Chondrocyte (in vitro differentiated cells): ENCODE data around the gene TRABD2B. TPM values are rescaled to one million over a fixed set of nuclear protein-coding genes. Genes with fewer than 3 reads are reported as not detected.

Source experiments
- DNase-seq: peaks from one replicate; pipeline ENCODE4 v3.0.0; 2021; ENCODE audit warnings: mixed read lengths, low spot score
- H3K27ac Mint-ChIP-seq: one replicate; pipeline ENCODE4 v1.8.0; 2021; ENCODE audit warnings: mild to moderate bottlenecking, moderate library complexity, mixed read lengths; ENCODE audit not compliant: unreplicated experiment
- H3K27me3 Mint-ChIP-seq: 2 replicates; pipeline ENCODE4 v1.8.0; 2021; ENCODE audit warnings: low read depth, mixed read lengths
- H3K36me3 Mint-ChIP-seq: 2 replicates; pipeline ENCODE4 v1.8.0; 2021; ENCODE audit warnings: low read depth, mixed read lengths
- H3K4me1 Mint-ChIP-seq: 2 replicates; pipeline ENCODE4 v1.8.0; 2021; ENCODE audit warnings: low read depth, mild to moderate bottlenecking, mixed read lengths
- H3K4me3 Mint-ChIP-seq: one replicate; pipeline ENCODE4 v1.8.0; 2021; ENCODE audit warnings: mild to moderate bottlenecking, moderate library complexity, mixed read lengths; ENCODE audit not compliant: unreplicated experiment
- H3K9me3 Mint-ChIP-seq: 2 replicates; pipeline ENCODE4 v1.8.0; 2021; ENCODE audit warnings: low read depth, mixed read lengths
- CTCF ChIP-seq: fragments of 200-600 bp; sonication (generic); IDR thresholded peaks from 2 replicates; pipeline ENCODE4 v1.5.0; 2021; ENCODE audit warnings: antibody characterized with exemption, mild to moderate bottlenecking, moderate library complexity
- total RNA-seq: library from RNA; stranded (reverse); gene quantifications from 3 replicates; pipeline ENCODE4 v1.2.1, GENCODE V29; 2021

TRABD2B gene
- total RNA-seq, 1 donor from 2014 or later: 0.90 TPM

- Mint-ChIP-seq H3K4me3 (no peak overlapping the region), H3K4me1 (peaks cover 9% of the 10 kb centered on the region), H3K27me3 (no peaks in the 10 kb centered on the region), H3K27ac (peak overlapping the region; percentile 19), H3K9me3 (no peaks in the 10 kb centered on the region), H3K36me3 (no peaks in the 10 kb centered on the region)
- TF ChIP-seq CTCF: no peak
- DNase-seq: no peak
These were observed 102.5 kb downstream of the TRABD2B start for GRCh38 chr1:47894410-47895278.

- Mint-ChIP-seq H3K4me1 (peaks cover 9% of the 10 kb centered on the region), H3K9me3 (no peaks in the 10 kb centered on the region), H3K36me3 (no peaks in the 10 kb centered on the region), H3K27ac (no peak overlapping the region), H3K27me3 (peaks cover 5% of the 10 kb centered on the region), H3K4me3 (no peak overlapping the region)
- DNase-seq: no peak
- no peak for TF ChIP-seq CTCF
These were observed 103.8 kb downstream of the TRABD2B start for GRCh38 chr1:47893412-47893811.

GRCh38 chr1:47890779-47891178 lies 106.4 kb downstream of the TRABD2B start:
- DNase-seq: no peak
- no peak overlapping the region for H3K4me3 Mint-ChIP-seq
- H3K4me1 Mint-ChIP-seq: peaks cover 9% of the 10 kb centered on the region
- peaks cover 12% of the 10 kb centered on the region for H3K27me3 Mint-ChIP-seq
- TF ChIP-seq CTCF: no peak
- no peaks in the 10 kb centered on the region for H3K36me3 Mint-ChIP-seq
- no peaks in the 10 kb centered on the region for H3K9me3 Mint-ChIP-seq
- H3K27ac Mint-ChIP-seq: no peak overlapping the region

GRCh38 chr1:47888294-47888629 lies 108.9 kb downstream of the TRABD2B start:
- H3K36me3 Mint-ChIP-seq: no peaks in the 10 kb centered on the region
- no peak for TF ChIP-seq CTCF
- DNase-seq: no peak
- no peak overlapping the region for H3K4me3 Mint-ChIP-seq
- H3K9me3 Mint-ChIP-seq: no peaks in the 10 kb centered on the region
- H3K27ac Mint-ChIP-seq: no peak overlapping the region
- H3K4me1 Mint-ChIP-seq: no peaks in the 10 kb centered on the region
- H3K27me3 Mint-ChIP-seq: peaks cover 22% of the 10 kb centered on the region

- no peak overlapping the region for H3K4me3 Mint-ChIP-seq
- H3K9me3 Mint-ChIP-seq: no peaks in the 10 kb centered on the region
- peaks cover 22% of the 10 kb centered on the region for H3K27me3 Mint-ChIP-seq
- no peak overlapping the region for H3K27ac Mint-ChIP-seq
- no peak for DNase-seq
- no peaks in the 10 kb centered on the region for H3K4me1 Mint-ChIP-seq
- no peaks in the 10 kb centered on the region for H3K36me3 Mint-ChIP-seq
- TF ChIP-seq CTCF: no peak
These were observed 109.5 kb downstream of the TRABD2B start for GRCh38 chr1:47887475-47888293.
